HEK293 (cell line): ENCODE results near the gene PTPN6.

Experiments
- HOXA7 ChIP-seq: sonication (generic); formaldehyde crosslinking; IDR thresholded peaks from 2 replicates; pipeline ENCODE4 v1.8.1; 2022; ENCODE audit warnings: missing genetic modification reagents, borderline replicate concordance
- SCRT2 ChIP-seq: fragments of 450-650 bp; formaldehyde crosslinking; IDR thresholded peaks from 2 replicates; pipeline ENCODE4 v1.5.1; 2016; ENCODE audit warnings: missing biosample characterization, missing genetic modification characterization
- TCF7L2 ChIP-seq: IDR thresholded peaks from 2 replicates; pipeline ENCODE4 v1.6.1; 2011; ENCODE audit warnings: low read depth, mild to moderate bottlenecking, inconsistent platforms, low read length, moderate library complexity, borderline replicate concordance
- ZFP3 ChIP-seq: fragments of 450-650 bp; formaldehyde crosslinking; IDR thresholded peaks from 2 replicates; pipeline ENCODE4 v1.5.1; 2016; ENCODE audit warnings: low read depth, missing biosample characterization, missing genetic modification characterization
- ZNF112 ChIP-seq: fragments of 450-650 bp; formaldehyde crosslinking; IDR thresholded peaks from 2 replicates; pipeline ENCODE4 v1.5.0; 2017; ENCODE audit warnings: missing biosample characterization, missing genetic modification characterization
- ZNF157 ChIP-seq: fragments of 450-650 bp; formaldehyde crosslinking; IDR thresholded peaks from 2 replicates; pipeline ENCODE4 v1.5.1; 2016; ENCODE audit warnings: missing biosample characterization, missing genetic modification characterization
- ZNF174 ChIP-seq: fragments of 450-650 bp; formaldehyde crosslinking; IDR thresholded peaks from 2 replicates; pipeline ENCODE4 v1.5.0; 2017; ENCODE audit warnings: missing biosample characterization, mild to moderate bottlenecking, missing genetic modification characterization
- ZNF211 ChIP-seq: fragments of 450-650 bp; formaldehyde crosslinking; IDR thresholded peaks from 2 replicates; pipeline ENCODE4 v1.5.1; 2016; ENCODE audit warnings: low read depth, missing biosample characterization, missing genetic modification characterization
- ZNF23 ChIP-seq: fragments of 450-650 bp; formaldehyde crosslinking; IDR thresholded peaks from 2 replicates; pipeline ENCODE4 v1.5.1; 2016; ENCODE audit warnings: missing biosample characterization, missing genetic modification characterization, borderline replicate concordance
- ZNF324 ChIP-seq: fragments of 450-650 bp; formaldehyde crosslinking; IDR thresholded peaks from 2 replicates; pipeline ENCODE4 v1.5.1; 2016; ENCODE audit warnings: missing biosample characterization, missing genetic modification characterization
- ZNF37A ChIP-seq: fragments of 450-650 bp; IDR thresholded peaks from 2 replicates; pipeline ENCODE4 v1.5.1; 2018; ENCODE audit warnings: missing biosample characterization, missing genetic modification characterization
- ZNF530 ChIP-seq: fragments of 450-650 bp; formaldehyde crosslinking; IDR thresholded peaks from 2 replicates; pipeline ENCODE4 v1.5.1; 2016; ENCODE audit warnings: low read depth, missing biosample characterization, missing genetic modification characterization
- ZNF558 ChIP-seq: fragments of 450-650 bp; formaldehyde crosslinking; IDR thresholded peaks from 2 replicates; pipeline ENCODE4 v1.5.1; 2016; ENCODE audit warnings: missing biosample characterization, missing genetic modification characterization
- ZNF571 ChIP-seq: fragments of 450-650 bp; formaldehyde crosslinking; IDR thresholded peaks from 2 replicates; pipeline ENCODE4 v1.5.0; 2017; ENCODE audit warnings: missing biosample characterization, missing genetic modification characterization
- ZNF585B ChIP-seq: fragments of 450-650 bp; formaldehyde crosslinking; IDR thresholded peaks from 2 replicates; pipeline ENCODE4 v1.5.1; 2016; ENCODE audit warnings: missing biosample characterization, missing genetic modification characterization
- ZNF629 ChIP-seq: fragments of 450-650 bp; formaldehyde crosslinking; IDR thresholded peaks from 2 replicates; pipeline ENCODE4 v1.5.1; 2017; ENCODE audit warnings: missing biosample characterization, missing genetic modification characterization
- ZNF701 ChIP-seq: fragments of 450-650 bp; formaldehyde crosslinking; IDR thresholded peaks from 2 replicates; pipeline ENCODE4 v1.5.1; 2016; ENCODE audit warnings: missing biosample characterization, missing genetic modification characterization
- ZNF791 ChIP-seq: fragments of 450-650 bp; formaldehyde crosslinking; IDR thresholded peaks from 2 replicates; pipeline ENCODE4 v1.5.1; 2016; ENCODE audit warnings: missing biosample characterization, missing genetic modification characterization
- ZNF792 ChIP-seq: fragments of 450-650 bp; formaldehyde crosslinking; IDR thresholded peaks from 2 replicates; pipeline ENCODE4 v1.5.1; 2016; ENCODE audit warnings: missing biosample characterization, missing genetic modification characterization
- ZSCAN23 ChIP-seq: fragments of 450-650 bp; formaldehyde crosslinking; IDR thresholded peaks from 2 replicates; pipeline ENCODE4 v1.5.1; 2016; ENCODE audit warnings: missing biosample characterization, missing genetic modification characterization
- TF ChIP-seq, protein P1 (sequence below): fragments of 450-650 bp; formaldehyde crosslinking; IDR thresholded peaks from 2 replicates; pipeline ENCODE4 v1.5.1; 2016; ENCODE audit warnings: missing biosample characterization, missing genetic modification characterization, borderline replicate concordance
- TF ChIP-seq, protein P2 (sequence below): fragments of 450-650 bp; formaldehyde crosslinking; IDR thresholded peaks from 2 replicates; pipeline ENCODE4 v1.5.1; 2017; ENCODE audit warnings: missing biosample characterization, missing genetic modification characterization
- TF ChIP-seq, protein P3 (sequence below): fragments of 450-650 bp; formaldehyde crosslinking; IDR thresholded peaks from 2 replicates; pipeline ENCODE4 v1.5.1; 2016; ENCODE audit warnings: missing biosample characterization, missing genetic modification characterization
- TF ChIP-seq, protein P4 (sequence below): fragments of 450-650 bp; formaldehyde crosslinking; IDR thresholded peaks from 2 replicates; pipeline ENCODE4 v1.5.1; 2016; ENCODE audit warnings: missing biosample characterization, missing genetic modification characterization, borderline replicate concordance
- TF ChIP-seq, protein P5 (sequence below): fragments of 450-650 bp; formaldehyde crosslinking; IDR thresholded peaks from 2 replicates; pipeline ENCODE4 v1.5.0; 2017; ENCODE audit warnings: missing biosample characterization, missing genetic modification characterization, borderline replicate concordance

PTPN6 gene

DNA sequence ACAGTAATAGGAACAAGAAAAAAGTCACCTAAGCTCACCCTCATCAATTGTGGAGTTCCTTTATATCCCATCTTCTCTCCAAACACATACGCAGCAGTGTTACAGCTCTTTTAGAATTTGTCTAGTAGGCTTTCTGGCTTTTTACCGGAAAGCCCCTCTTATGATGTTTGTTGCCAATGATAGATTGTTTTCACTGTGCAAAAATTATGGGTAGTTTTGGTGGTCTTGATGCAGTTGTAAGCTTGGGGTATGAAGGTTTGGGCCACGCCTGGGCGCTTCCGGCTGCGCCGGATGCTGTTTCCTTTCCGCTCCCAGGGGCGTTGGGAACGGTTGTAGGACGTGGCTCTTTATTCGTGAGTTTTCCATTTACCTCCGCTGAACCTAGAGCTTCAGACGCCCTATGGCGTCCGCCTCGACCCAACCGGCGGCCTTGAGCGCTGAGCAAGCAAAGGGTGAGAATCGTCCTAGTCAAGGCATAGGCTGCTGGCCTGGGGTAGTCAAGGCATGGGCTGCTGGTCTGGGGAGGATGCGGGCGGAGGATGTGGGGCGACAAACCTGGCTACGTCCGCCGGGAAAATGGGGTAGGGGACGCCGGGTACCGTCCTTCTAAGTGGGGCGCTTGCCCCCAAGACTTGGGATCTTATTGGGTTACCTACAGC, 7.3 kb upstream of the PTPN6 start, which contains the start of the genes C12orf57 and RNU7-1 (continued):
- TF ChIP-seq ZNF112 (tag by site-specific recombination): no peak
- no peak for TF ChIP-seq ZSCAN23
- no peak for TF ChIP-seq ZNF701 (tag by site-specific recombination)
- no peak for TF ChIP-seq ZNF37A (tag by site-specific recombination)
- TF ChIP-seq, protein P1, sequence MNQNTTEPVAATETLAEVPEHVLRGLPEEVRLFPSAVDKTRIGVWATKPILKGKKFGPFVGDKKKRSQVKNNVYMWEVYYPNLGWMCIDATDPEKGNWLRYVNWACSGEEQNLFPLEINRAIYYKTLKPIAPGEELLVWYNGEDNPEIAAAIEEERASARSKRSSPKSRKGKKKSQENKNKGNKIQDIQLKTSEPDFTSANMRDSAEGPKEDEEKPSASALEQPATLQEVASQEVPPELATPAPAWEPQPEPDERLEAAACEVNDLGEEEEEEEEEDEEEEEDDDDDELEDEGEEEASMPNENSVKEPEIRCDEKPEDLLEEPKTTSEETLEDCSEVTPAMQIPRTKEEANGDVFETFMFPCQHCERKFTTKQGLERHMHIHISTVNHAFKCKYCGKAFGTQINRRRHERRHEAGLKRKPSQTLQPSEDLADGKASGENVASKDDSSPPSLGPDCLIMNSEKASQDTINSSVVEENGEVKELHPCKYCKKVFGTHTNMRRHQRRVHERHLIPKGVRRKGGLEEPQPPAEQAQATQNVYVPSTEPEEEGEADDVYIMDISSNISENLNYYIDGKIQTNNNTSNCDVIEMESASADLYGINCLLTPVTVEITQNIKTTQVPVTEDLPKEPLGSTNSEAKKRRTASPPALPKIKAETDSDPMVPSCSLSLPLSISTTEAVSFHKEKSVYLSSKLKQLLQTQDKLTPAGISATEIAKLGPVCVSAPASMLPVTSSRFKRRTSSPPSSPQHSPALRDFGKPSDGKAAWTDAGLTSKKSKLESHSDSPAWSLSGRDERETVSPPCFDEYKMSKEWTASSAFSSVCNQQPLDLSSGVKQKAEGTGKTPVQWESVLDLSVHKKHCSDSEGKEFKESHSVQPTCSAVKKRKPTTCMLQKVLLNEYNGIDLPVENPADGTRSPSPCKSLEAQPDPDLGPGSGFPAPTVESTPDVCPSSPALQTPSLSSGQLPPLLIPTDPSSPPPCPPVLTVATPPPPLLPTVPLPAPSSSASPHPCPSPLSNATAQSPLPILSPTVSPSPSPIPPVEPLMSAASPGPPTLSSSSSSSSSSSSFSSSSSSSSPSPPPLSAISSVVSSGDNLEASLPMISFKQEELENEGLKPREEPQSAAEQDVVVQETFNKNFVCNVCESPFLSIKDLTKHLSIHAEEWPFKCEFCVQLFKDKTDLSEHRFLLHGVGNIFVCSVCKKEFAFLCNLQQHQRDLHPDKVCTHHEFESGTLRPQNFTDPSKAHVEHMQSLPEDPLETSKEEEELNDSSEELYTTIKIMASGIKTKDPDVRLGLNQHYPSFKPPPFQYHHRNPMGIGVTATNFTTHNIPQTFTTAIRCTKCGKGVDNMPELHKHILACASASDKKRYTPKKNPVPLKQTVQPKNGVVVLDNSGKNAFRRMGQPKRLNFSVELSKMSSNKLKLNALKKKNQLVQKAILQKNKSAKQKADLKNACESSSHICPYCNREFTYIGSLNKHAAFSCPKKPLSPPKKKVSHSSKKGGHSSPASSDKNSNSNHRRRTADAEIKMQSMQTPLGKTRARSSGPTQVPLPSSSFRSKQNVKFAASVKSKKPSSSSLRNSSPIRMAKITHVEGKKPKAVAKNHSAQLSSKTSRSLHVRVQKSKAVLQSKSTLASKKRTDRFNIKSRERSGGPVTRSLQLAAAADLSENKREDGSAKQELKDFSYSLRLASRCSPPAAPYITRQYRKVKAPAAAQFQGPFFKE (tag by site-specific recombination): no peak
- TF ChIP-seq, protein P2, sequence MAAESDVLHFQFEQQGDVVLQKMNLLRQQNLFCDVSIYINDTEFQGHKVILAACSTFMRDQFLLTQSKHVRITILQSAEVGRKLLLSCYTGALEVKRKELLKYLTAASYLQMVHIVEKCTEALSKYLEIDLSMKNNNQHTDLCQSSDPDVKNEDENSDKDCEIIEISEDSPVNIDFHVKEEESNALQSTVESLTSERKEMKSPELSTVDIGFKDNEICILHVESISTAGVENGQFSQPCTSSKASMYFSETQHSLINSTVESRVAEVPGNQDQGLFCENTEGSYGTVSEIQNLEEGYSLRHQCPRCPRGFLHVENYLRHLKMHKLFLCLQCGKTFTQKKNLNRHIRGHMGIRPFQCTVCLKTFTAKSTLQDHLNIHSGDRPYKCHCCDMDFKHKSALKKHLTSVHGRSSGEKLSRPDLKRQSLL (tag by site-specific recombination): peak; percentile 66; the same call in 1 of the 2 replicates
- no peak for TF ChIP-seq ZNF571 (tag by site-specific recombination)
- TF ChIP-seq ZNF629 (tag by site-specific recombination): peak; percentile 78
- TF ChIP-seq ZNF174 (tag by site-specific recombination): no peak
- TF ChIP-seq ZNF324 (tag by site-specific recombination): no peak; the same call in 1 of the 2 replicates
- no peak for TF ChIP-seq ZNF791 (tag by site-specific recombination)
- no peak for TF ChIP-seq HOXA7 (CRISPR knock-in tag)
- TF ChIP-seq, protein P3, sequence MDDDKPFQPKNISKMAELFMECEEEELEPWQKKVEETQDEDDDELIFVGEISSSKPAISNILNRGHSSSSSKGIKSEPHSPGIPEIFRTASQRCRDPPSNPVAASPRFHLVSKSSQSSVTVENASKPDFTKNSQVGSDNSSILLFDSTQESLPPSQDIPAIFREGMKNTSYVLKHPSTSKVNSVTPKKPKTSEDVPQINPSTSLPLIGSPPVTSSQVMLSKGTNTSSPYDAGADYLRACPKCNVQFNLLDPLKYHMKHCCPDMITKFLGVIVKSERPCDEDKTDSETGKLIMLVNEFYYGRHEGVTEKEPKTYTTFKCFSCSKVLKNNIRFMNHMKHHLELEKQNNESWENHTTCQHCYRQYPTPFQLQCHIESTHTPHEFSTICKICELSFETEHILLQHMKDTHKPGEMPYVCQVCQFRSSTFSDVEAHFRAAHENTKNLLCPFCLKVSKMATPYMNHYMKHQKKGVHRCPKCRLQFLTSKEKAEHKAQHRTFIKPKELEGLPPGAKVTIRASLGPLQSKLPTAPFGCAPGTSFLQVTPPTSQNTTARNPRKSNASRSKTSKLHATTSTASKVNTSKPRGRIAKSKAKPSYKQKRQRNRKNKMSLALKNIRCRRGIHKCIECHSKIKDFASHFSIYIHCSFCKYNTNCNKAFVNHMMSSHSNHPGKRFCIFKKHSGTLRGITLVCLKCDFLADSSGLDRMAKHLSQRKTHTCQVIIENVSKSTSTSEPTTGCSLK (tag by site-specific recombination): no peak
- no peak for TF ChIP-seq ZNF211 (tag by site-specific recombination)
- TF ChIP-seq ZNF792 (tag by site-specific recombination): no peak
- no peak for TF ChIP-seq ZNF530 (tag by site-specific recombination)
- no peak for TF ChIP-seq ZNF157 (tag by site-specific recombination)
- TF ChIP-seq, protein P4, sequence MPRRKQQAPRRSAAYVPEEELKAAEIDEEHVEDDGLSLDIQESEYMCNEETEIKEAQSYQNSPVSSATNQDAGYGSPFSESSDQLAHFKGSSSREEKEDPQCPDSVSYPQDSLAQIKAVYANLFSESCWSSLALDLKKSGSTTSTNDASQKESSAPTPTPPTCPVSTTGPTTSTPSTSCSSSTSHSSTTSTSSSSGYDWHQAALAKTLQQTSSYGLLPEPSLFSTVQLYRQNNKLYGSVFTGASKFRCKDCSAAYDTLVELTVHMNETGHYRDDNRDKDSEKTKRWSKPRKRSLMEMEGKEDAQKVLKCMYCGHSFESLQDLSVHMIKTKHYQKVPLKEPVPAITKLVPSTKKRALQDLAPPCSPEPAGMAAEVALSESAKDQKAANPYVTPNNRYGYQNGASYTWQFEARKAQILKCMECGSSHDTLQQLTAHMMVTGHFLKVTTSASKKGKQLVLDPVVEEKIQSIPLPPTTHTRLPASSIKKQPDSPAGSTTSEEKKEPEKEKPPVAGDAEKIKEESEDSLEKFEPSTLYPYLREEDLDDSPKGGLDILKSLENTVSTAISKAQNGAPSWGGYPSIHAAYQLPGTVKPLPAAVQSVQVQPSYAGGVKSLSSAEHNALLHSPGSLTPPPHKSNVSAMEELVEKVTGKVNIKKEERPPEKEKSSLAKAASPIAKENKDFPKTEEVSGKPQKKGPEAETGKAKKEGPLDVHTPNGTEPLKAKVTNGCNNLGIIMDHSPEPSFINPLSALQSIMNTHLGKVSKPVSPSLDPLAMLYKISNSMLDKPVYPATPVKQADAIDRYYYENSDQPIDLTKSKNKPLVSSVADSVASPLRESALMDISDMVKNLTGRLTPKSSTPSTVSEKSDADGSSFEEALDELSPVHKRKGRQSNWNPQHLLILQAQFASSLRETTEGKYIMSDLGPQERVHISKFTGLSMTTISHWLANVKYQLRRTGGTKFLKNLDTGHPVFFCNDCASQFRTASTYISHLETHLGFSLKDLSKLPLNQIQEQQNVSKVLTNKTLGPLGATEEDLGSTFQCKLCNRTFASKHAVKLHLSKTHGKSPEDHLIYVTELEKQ (tag by site-specific recombination): no peak
- TF ChIP-seq TCF7L2: no peak
- 0 out of 2 replicates have a peak, but pooled peaks have one; percentile 48 for TF ChIP-seq ZFP3 (tag by site-specific recombination)
- TF ChIP-seq, protein P5, sequence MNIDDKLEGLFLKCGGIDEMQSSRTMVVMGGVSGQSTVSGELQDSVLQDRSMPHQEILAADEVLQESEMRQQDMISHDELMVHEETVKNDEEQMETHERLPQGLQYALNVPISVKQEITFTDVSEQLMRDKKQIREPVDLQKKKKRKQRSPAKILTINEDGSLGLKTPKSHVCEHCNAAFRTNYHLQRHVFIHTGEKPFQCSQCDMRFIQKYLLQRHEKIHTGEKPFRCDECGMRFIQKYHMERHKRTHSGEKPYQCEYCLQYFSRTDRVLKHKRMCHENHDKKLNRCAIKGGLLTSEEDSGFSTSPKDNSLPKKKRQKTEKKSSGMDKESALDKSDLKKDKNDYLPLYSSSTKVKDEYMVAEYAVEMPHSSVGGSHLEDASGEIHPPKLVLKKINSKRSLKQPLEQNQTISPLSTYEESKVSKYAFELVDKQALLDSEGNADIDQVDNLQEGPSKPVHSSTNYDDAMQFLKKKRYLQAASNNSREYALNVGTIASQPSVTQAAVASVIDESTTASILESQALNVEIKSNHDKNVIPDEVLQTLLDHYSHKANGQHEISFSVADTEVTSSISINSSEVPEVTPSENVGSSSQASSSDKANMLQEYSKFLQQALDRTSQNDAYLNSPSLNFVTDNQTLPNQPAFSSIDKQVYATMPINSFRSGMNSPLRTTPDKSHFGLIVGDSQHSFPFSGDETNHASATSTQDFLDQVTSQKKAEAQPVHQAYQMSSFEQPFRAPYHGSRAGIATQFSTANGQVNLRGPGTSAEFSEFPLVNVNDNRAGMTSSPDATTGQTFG (tag by site-specific recombination): no peak
- TF ChIP-seq SCRT2: no peak
- no peak for TF ChIP-seq ZNF558 (tag by site-specific recombination)
- no peak for TF ChIP-seq ZNF585B
- no peak for TF ChIP-seq ZNF23
